WTC11 (cell line): Measurements from ENCODE around the gene SLIT3.

Experiments used
- ATF2 ChIP-seq: sonication (generic); formaldehyde crosslinking; IDR thresholded peaks from 2 replicates; pipeline ENCODE4 v1.8.1; 2022; ENCODE audit warnings: low read depth, missing genetic modification reagents, borderline replicate concordance
- CBFB ChIP-seq: sonication (generic); formaldehyde crosslinking; IDR thresholded peaks from 2 replicates; pipeline ENCODE4 v1.8.1; 2022; ENCODE audit warnings: mild to moderate bottlenecking, low read depth, missing genetic modification reagents
- CTCF ChIP-seq: fragments of 200-600 bp; IDR thresholded peaks from 2 replicates; pipeline ENCODE4 v1.8.0; 2022; ENCODE audit warnings: antibody characterized with exemption
- E2F1 ChIP-seq: sonication (generic); formaldehyde crosslinking; IDR thresholded peaks from 2 replicates; pipeline ENCODE4 v1.8.0; 2022; ENCODE audit warnings: mild to moderate bottlenecking, missing genetic modification reagents
- ESRRA ChIP-seq: sonication (generic); formaldehyde crosslinking; IDR thresholded peaks from 2 replicates; pipeline ENCODE4 v1.8.1; 2022; ENCODE audit warnings: mild to moderate bottlenecking, missing genetic modification reagents, borderline replicate concordance
- KAT7 ChIP-seq: sonication (generic); formaldehyde crosslinking; IDR thresholded peaks from 2 replicates; pipeline ENCODE4 v1.8.1; 2023; ENCODE audit warnings: missing genetic modification reagents, mild to moderate bottlenecking, borderline replicate concordance
- MAX ChIP-seq: sonication (generic); formaldehyde crosslinking; IDR thresholded peaks from 2 replicates; pipeline ENCODE4 v1.8.0; 2022; ENCODE audit warnings: mild to moderate bottlenecking, missing genetic modification reagents
- NR1H2 ChIP-seq: sonication (generic); formaldehyde crosslinking; IDR thresholded peaks from 2 replicates; pipeline ENCODE4 v1.9.0; 2021; ENCODE audit warnings: mild to moderate bottlenecking, moderate library complexity, missing genetic modification reagents
- NR2C2 ChIP-seq: sonication (generic); formaldehyde crosslinking; IDR thresholded peaks from 2 replicates; pipeline ENCODE4 v1.8.0; 2022; ENCODE audit warnings: mild to moderate bottlenecking, missing genetic modification reagents
- STAT6 ChIP-seq: sonication (generic); formaldehyde crosslinking; conservative IDR thresholded peaks from 2 replicates; pipeline ENCODE4 v1.8.1; 2023; ENCODE audit warnings: mild to moderate bottlenecking, low read depth, missing genetic modification reagents, moderate library complexity
- USF2 ChIP-seq: sonication (generic); formaldehyde crosslinking; IDR thresholded peaks from 2 replicates; pipeline ENCODE4 v1.8.1; 2023; ENCODE audit warnings: mild to moderate bottlenecking, missing genetic modification reagents, moderate library complexity

- TF ChIP-seq CTCF: no peak
- TF ChIP-seq STAT6 (CRISPR knock-in tag): no peak
- no peak for TF ChIP-seq CBFB (CRISPR knock-in tag)
- no peak for TF ChIP-seq USF2 (CRISPR knock-in tag)
- TF ChIP-seq KAT7 (CRISPR knock-in tag): no peak
- no peak for TF ChIP-seq ATF2
- TF ChIP-seq NR1H2 (CRISPR knock-in tag): no peak
- no peak for TF ChIP-seq ESRRA (CRISPR knock-in tag)
- no peak for TF ChIP-seq E2F1 (CRISPR knock-in tag)
- TF ChIP-seq MAX (CRISPR knock-in tag): no peak
- no peak for TF ChIP-seq NR2C2
Observed at GRCh38 chr5:168885324-168886120, 415.4 kb downstream of the SLIT3 start.
